ENCODE results near the gene NF2.

Gene NF2

GRCh38 chr22:29569011-29569678 is 34.3 kb upstream of the NF2 start:
- TF ChIP-seq CTCF (IDR thresholded peaks at IDR 0.05): no peak
- no peak overlapping the region for H3K27ac ChIP-seq
- no peak for DNase-seq (ENCODE audit: low spot score)
- H3K4me3 ChIP-seq: no peak overlapping the region

GRCh38 chr22:29570456-29570855 is 33.0 kb upstream of the NF2 start:
- DNase-seq (ENCODE audit: low spot score): no peak
- no peak overlapping the region for H3K27ac ChIP-seq

GRCh38 chr22:29570912-29571549 is 32.4 kb upstream of the NF2 start:
- DNase-seq (ENCODE audit: low spot score): no peak
- TF ChIP-seq CTCF (IDR thresholded peaks at IDR 0.05): no peak
- no peak overlapping the region for H3K27ac ChIP-seq
- H3K4me3 ChIP-seq: no peak overlapping the region

More at GRCh38 chr22:29570456-29570855, 33.0 kb upstream of the NF2 start:
- TF ChIP-seq CTCF (IDR thresholded peaks at IDR 0.05): no peak
- no peak overlapping the region for H3K4me3 ChIP-seq

- no peak for DNase-seq (ENCODE audit: low spot score)
- TF ChIP-seq CTCF (IDR thresholded peaks at IDR 0.05): no peak
- Histone ChIP-seq H3K27ac (no peak overlapping the region), H3K4me3 (no peak overlapping the region)
Measured at GRCh38 chr22:29574762-29575450, 28.5 kb upstream of the NF2 start.

GRCh38 chr22:29578462-29579200 is 24.8 kb upstream of the NF2 start:
- Histone ChIP-seq H3K4me3 (no peak overlapping the region), H3K27ac (no peak overlapping the region)
- TF ChIP-seq CTCF (IDR thresholded peaks at IDR 0.05): no peak
- no peak for DNase-seq (ENCODE audit: low spot score)

- peak overlapping the region; percentile 87 for H3K4me3 ChIP-seq
- no peak for DNase-seq (ENCODE audit: low spot score)
- TF ChIP-seq CTCF (IDR thresholded peaks at IDR 0.05): no peak
- peak overlapping the region; percentile 18 to 78 for H3K27ac ChIP-seq
Measured at GRCh38 chr22:29580200-29580810, 23.1 kb upstream of the NF2 start.
